HG02610 (cell line): ENCODE results near the gene LCE3E.
A peak's percentile ranks its signal among the peaks of the same experiment; 100 is the strongest.
"Not testable (repeated sequence)": the region's sequence is repeated elsewhere in the genome, so short reads cannot be mapped to it uniquely, and the experiment has no call there.

ENCODE experiments used
- ATAC-seq: cut with Tn5 transposase; IDR thresholded peaks from one replicate; pipeline ENCODE4 v1.9.1; 2021; ENCODE audit warnings: mild to moderate bottlenecking, moderate library complexity; ENCODE audit not compliant: unreplicated experiment

Gene LCE3E, protein sequence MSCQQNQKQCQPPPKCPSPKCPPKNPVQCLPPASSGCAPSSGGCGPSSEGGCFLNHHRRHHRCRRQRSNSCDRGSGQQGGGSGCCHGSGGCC

GRCh38 chr1:152566681-152567080 lies at the start of gene LCE3E:
TSS of gene LCE3E (minus strand) at chr1:152566780. CDS start at chr1:152566208, 572 bp downstream.
- ATAC-seq, result no peak

GRCh38 chr1:152613511-152613910 lies 46.9 kb upstream of the LCE3E start, which contains the start of gene LCE3B:
TSS of gene LCE3B (plus strand) at chr1:152613811. CDS start at chr1:152613811, 0 bp downstream.
- no peak for ATAC-seq

- no peak for ATAC-seq
Measured at GRCh38 chr1:152599934-152600333, 33.4 kb upstream of the LCE3E start, which contains the start of gene LCE3C. TSS of gene LCE3C (plus strand) at chr1:152600234. CDS start at chr1:152600732, 498 bp downstream.

- ATAC-seq, result no peak
Measured at GRCh38 chr1:152596986-152597385, 30.4 kb upstream of the LCE3E start.

DNA sequence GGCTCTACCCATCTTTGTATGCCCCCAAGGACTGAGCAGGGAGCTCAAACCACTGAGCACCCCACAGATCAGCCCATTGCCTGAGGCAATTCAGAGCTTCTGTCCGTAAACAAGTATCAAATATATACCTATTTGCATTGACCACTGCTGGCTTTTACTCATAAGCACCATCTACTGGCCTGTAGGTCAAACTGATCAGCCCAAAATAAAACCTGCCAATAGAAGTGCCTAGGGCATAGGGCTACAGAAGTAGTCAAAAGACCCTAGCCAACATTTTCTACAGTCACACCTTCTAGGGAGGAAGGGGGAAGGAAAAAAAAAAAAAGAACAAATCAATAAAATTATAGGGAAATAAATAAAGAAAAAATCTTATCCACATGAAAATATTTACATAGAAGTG lies 19.0 kb upstream of the LCE3E start:
- no peak for ATAC-seq

- ATAC-seq, result no peak
Measured at GRCh38 chr1:152582647-152583046, 16.1 kb upstream of the LCE3E start.

DNA sequence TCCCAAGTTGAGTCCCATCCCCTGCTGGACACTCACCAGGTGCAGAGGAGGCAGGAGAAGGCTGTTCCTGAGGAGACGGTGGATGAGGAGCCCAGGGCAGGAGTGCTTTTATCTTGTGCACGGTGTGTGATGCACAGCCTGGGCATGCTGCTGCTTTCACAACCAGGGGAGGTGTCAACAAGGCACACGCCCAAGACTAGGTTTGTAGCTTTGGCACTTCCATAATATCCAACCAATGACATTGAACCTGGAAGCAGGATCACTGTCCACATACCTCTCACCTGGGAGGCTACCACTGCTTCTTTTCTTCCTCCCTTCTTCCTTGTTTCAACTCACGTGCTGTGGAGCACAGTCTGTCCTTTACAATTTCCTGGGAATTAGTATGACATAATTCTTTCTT lies 13.9 kb upstream of the LCE3E start, which contains the start of gene LCE3D:
TSS of gene LCE3D (minus strand) at position 84 of the 400 bp plus-strand sequence. CDS start 580 bp downstream, outside the sequence.
- ATAC-seq, result no peak

GRCh38 chr1:152579526-152579925 lies 12.9 kb upstream of the LCE3E start:
- ATAC-seq, result not testable (repeated sequence)

- peak; percentile 63 for ATAC-seq
Measured at GRCh38 chr1:152577168-152577567, 10.6 kb upstream of the LCE3E start.

GRCh38 chr1:152565535-152566215 lies 905 bp downstream of the LCE3E start:
- no peak for ATAC-seq

DNA sequence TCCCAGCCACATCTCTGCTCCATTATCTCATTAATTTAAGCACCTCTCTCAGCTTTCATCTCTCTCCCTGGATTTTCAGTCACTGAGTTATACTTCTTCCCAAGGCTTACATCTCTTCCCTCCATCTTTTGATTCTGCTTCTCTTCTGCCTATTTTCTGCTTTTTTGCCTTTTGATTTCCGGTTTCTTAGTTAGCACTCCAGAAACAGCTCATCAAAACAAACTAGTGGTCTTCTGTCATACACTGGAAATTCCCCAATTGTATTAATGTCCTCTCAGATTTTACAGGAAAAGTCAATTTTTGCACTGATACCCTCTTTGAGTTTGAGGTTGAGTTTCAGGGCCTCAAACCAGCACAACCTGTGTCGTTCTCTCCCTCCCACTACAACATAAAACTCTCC lies 1.5 kb downstream of the LCE3E start:
- no peak for ATAC-seq

DNA sequence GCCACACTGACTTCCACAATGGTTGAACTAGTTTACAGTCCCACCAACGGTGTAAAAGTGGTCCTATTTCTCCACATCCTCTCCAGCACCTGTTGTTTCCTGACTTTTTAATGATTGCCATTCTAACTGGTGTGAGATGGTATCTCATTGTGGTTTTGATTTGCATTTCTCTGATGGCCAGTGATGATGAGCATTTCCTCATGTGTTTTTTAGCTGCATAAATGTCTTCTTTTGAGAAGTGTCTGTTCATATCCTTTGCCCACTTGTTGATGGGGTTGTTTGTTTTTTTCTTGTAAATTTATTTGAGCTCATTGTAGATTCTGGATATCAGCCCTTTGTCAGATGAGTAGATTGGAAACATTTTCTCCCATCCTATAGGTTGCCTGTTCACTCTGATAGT lies 18.2 kb downstream of the LCE3E start:
- not testable (repeated sequence) for ATAC-seq

DNA sequence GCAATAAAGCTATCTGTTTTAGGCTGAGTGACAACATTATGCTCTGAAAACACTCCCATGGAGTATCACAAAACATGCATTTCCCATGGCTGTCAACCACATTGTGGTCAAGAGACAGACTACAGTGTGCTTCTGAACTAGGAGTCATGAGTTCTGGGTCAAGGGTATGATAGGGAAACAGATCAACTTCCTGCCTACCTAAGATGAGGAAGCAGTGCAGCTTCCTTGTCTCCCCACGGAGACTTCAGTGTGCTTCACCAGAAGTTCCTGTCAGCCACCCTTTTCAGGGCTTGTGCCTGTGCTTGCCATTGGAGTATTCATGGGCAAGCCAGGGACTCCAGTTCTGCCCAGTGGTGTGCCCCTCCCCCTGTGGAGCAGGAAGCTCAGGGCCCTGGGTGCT lies 19.9 kb downstream of the LCE3E start:
- ATAC-seq, result no peak

- no peak for ATAC-seq
Measured at GRCh38 chr1:152543820-152544219, 22.8 kb downstream of the LCE3E start.

DNA sequence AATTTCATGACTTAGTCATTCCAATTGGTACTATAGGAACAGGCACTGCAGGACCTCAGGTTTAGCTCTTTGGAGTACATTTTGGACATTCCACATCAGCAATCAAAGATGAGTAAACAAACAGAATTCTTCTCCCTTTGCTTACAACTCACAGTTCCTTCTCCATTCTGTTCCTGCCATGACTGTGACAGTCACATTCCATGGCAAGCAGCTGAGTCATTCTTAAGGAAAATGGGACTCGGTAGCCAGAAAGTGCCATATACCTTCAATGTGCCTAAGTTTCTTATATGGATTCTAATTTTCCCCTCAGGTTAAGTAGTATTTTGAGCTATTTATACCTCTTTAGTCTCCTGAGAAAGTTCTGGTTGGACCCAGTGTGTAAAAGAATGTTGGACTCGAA lies 26.7 kb downstream of the LCE3E start:
- no peak for ATAC-seq

GRCh38 chr1:152537496-152537895 lies 29.1 kb downstream of the LCE3E start:
- ATAC-seq, result no peak

GRCh38 chr1:152535774-152536173 lies 30.8 kb downstream of the LCE3E start:
- ATAC-seq, result no peak

- ATAC-seq, result no peak
Measured at GRCh38 chr1:152533327-152533938, 33.1 kb downstream of the LCE3E start.

DNA sequence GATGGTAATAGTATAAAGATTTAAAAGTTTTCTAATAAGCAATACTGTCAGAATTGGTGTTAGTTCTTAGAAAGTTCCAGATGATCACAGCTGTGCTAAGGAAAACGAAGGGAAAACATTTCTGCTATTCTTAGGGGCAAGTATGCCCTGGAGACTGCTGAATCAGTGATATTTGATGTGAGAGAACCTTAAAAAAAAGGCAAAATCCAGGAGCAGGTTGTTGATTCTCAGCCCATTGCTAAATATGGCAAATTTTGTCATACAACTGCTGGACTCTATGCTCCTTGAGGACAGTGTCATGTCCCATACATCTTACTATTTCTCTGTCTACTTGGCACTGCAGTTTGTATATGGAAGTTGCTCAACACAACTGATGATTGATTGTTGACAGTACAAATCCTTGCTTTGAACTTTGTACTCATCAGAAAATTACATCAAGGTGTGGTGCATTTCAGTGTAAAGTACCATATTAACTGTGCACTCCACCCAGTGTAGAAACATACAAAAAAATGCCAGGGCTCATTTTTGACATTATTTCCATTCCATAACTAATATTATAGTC lies 41.4 kb downstream of the LCE3E start:
- no peak for ATAC-seq

DNA sequence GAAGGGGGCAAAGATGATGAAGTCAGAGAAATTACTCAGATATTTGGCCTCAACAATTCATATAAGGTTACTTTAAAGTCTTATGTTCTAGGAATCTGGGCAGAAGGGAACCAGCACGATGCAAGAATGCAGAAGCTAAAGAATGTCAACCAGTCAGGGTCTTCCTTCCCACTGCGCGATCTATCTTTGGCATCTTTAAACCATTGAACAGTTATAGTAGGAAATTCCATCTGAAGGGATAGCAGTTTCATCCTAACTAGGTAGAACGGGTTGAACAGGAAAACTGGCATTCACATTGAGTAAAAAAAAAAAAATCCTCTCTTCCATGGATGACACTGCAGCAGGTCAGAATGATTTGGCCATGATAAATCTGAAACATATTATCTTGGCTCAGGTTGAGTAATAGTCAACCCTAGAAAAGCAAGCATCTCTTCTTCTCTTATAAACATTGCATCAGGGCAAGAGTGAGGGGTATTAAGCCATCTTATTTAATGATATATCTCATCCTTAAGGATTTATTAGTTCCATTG lies 46.0 kb downstream of the LCE3E start:
- ATAC-seq, result no peak

DNA sequence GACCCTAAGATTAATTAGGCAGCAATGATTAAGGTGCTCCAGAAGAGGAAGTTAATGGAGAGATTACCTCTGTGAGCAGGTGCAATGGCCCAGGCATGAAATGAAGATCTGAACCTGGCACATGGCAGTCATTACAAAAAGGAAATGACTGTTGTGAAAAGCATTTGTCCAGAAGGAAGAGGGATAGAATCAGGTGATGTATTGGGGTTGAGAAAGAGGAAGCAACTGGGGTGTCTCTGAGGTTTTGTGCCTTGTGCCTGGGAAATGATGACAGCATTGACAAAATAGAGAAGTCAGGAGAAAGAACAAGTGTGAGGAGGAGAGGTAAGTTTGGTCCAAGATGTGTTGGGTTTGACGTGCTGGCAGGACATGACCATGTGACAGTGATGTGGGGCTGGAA lies 46.7 kb downstream of the LCE3E start:
- ATAC-seq, result no peak
